T-helper 1 cell treated with Interleukin-12 subunit alpha and Interleukin-12 subunit beta and Interleukin-4 antibody, amounts not matched to agents 30 ng/mL and 1 ng/mL, for 36 hours (primary cell): ENCODE results near the gene SLCO3A1. TPM values are rescaled to one million over a fixed set of nuclear protein-coding genes. Genes with fewer than 3 reads are reported as not detected.
"Not testable (repeated sequence)": the region's sequence is repeated elsewhere in the genome, so short reads cannot be mapped to it uniquely, and the experiment has no call there.

Experiments used
- intact Hi-C: fragments of 100-400 bp; cut with micrococcal nuclease; formaldehyde crosslinking; loops from one replicate; pipeline ENCODE4 v1.15.1; 2024
- total RNA-seq: library from RNA; stranded (reverse); gene quantifications from 2 replicates; pipeline ENCODE4 v1.2.3, GENCODE V29; 2022

Gene SLCO3A1
- total RNA-seq, 1 donor from 2014 or later = 35.2 TPM

DNA sequence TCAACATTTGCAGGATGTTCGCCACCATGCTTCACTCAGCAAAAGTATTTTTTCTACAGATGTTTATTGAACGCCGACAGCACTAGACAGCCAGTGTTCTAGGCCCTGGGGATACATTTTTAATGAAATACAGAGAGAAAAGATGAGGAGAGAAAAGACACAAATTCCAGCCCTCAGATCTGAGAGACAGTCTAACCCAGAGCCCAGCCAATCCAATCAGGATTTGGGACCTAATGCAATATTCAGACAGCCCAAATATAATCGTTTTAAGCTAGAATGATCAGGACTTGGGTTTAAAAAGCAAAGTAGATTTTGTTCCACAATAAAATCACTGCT lies 174.8 kb downstream of the SLCO3A1 start:
- intact Hi-C loops = no loop called here

DNA sequence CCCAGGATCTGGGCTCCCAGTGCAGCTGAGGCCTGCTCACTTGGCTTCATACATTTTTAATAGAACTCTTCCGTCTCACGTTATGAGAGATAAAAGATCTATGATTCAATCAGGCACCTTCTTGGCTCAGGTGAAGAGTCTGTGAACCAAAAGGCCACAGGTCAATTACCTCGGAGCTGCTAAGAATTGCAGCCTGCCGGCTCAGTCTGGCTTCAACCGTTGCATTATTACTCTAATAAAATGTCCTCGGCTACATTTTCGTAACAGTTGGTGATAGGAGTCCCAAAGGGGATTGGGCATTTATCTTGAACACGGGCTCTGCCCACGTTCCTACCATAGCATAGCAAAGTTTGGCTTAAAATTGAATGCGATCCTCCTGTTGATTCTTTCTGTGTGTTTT lies 176.3 kb downstream of the SLCO3A1 start:
- intact Hi-C loops = no loop called here

DNA sequence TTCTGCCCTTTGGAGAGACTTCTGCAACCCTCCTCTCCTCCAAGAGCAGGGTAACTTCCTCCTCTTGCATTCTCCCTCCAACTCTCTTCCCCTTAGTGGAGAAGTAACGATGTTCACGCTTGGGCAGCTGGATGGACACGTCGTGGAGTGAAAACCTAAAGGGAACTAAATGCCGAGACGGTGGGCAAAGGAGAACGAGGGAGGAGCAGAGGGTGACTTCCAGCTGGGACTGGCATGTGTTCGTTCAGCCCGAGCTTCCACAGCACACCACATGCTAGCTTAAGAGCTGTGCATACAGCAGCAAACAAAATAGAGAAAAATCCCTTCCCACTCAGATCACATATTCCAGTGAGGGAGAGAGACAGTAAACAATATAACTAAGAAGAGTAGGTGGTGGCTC lies 179.8 kb downstream of the SLCO3A1 start:
- intact Hi-C loops = no loop called here

DNA sequence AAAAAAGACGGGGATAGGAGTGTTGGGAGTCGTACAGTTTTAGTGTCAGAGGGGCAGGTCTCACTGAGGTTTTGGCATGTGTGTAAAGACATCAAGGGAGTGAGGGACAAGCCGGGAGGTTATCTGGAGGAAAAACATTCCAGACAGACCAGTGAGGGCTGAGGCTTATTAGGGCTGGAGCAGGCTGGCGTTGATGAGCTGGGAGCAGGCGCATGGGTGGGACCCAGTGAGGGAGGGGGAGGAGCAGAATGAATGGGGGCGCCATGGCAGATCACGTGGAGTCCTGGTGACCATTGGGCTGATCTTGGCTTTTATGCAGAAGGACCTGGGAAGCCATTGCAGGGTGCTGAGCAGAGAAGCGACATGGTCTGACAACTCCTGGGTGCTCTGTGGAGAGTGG lies 180.2 kb downstream of the SLCO3A1 start:
- intact Hi-C loops = no loop called here

DNA sequence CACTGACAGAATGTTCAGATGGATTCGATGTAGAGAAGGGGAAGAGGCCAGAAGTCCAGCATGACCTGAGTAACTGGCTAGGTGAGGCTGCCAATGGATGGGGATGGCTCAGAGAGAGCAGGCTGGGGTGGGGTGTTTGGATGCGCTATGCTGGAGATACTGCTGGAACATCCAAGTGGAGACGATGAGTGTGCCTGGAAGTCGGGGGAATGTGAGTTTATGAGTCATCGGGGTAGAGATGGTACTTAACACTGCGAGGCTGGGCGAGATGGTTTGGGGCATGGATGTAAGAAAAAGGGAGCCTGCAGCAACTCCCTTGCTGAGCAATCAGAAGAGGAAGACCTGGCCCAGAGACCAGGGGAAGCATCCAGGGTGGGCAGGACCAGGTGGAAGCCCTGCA lies 180.7 kb downstream of the SLCO3A1 start:
- intact Hi-C loops = no loop called here

DNA sequence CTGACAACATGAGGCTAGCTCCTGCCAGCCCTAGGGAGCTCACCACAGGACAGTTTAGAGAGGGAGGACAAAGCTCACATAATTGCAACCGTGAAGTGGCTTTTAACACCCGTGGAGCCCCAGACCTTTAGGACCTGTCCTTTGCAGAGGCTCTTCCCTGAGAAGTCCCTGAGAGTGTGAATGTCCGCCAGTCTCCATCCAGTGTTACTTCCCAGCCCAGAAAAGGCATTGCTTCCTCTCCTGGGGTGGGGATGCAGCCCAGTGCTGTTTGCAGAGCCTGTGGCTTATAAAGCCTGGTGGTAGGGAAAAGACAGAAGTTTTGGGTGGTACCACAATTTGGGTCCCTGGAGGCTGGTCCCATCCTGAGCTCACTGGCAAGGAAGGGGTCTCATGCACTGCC lies 182.0 kb downstream of the SLCO3A1 start:
- intact Hi-C loops = no loop called here

DNA sequence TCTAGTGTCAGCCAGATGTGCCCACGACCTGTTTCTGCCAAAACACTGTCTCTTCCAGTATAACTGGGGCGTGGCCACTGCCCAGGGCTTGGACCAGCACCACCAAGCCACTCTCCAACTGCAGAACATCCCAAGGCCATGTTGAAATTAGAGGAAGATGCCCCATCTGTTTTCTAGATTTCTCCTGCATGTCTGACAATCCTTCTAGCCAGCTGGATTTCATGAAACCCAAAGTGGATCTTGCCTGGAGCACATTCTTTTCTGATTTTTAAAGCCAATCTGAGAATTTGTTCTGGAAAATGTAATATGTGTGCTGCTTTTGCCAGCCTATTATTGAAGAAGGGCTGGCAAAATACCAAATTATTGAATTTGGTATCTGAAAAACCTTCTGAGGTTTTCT lies 182.5 kb downstream of the SLCO3A1 start:
- intact Hi-C loops = no loop called here

DNA sequence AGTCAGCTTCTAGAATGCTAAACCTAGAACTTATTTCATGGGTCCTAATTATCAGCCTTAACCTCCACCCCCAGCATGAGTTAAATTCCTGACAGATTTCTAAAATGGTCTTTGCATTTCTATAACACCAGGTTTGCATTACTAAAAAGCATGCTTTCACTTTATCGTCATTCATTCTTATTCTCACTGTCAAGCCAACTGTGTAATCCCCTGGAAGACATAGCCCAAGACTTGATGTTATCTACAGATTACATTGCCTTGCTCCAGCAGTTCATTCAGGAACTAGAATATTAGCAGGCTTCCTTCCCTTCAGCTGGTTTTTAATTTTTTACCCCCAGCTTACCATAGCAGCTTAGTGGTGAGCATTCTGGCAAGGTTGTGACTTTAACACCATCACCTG lies 184.0 kb downstream of the SLCO3A1 start:
- intact Hi-C loops = no loop called here

DNA sequence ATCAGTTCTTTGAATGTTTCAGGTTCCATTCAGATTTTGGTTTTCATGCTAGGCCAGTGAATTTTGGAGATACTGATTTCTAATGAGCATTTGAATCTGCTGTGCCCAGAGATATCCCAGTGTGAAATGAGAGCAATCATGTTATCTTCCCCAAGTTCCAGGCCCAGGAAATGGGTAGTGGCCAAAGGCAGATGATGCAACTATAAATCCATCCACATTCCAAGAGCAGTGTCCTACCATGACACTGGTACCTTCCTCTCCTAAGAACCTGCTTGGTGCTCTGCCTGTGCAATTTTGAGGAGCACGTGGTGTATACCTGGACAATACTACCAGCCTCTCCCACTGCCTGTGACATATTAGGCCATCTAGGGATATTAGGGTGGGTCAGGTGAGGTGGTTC lies 186.8 kb downstream of the SLCO3A1 start:
- intact Hi-C loops = no loop called here

DNA sequence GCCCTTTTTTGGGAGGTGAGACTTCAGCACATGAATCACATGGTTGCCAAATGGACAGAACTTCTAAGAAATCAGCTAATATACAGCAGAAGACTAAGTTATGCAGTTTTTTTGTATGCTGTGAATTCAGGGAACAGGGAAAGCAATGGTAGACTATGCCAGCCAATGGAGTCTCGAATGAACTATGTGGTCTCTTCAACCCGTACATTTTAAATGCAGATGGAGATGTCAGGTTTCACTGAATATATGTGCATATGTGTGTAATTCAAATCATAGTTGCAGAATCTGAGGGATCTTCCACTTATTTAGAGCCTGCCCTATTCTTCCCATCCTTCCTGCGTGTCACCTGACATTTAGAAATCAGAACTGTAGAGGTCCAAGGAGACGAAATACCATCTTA lies 187.9 kb downstream of the SLCO3A1 start:
- intact Hi-C loops = no loop called here

DNA sequence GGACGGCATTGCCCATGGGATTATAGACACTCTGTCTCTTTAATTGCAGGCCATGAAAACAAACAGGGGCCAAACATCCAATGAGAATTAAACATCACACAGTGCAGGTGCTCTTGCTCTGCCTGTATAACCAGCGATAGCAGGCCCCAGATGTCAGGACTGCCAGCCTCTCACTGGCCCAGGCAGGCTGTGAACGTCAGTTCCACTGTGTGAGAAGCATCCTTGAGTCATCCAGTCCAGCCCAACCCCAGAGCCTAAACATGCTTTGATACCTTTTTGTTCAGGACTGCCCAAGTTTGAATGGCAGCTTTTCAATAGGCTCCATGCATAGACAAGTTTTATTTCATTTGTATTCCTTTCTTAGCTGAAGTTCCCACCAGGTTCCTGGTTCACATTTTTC lies 189.8 kb downstream of the SLCO3A1 start:
- intact Hi-C loops = no loop called here

DNA sequence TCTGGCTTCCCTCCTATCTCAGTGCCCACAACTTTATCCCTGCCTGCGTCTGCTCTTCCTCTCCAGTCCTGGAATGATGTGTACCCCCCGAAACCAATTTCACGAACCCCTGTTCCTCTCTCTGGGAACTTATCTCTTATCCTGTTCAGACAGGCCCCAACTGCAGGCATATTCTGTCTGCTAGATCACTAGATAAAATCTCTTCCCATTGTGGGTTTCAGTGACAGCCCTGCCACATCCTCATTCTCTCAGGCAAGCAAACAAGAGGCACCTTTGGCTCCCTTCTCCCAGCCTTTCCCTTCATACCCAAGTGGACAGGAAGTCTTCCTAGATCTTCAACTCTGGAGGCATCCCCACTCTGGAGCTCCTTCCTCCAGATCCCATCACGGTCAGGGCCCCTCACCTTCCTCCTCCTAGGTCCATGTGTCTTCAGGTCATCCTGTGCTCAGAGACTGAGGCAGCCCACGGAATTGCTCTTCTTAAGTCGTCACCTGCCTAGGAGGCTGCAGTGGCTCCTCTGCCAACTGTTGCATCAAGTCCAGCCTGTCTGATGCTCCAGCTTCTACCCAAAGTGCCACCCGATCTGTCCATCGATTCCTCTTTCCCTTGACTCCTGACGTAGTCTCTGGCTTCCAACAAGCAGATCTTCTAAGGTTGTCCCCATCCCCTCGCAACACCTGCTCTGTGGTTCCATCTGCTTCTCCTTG lies 190.8 kb downstream of the SLCO3A1 start:
- intact Hi-C loops = no loop called here

DNA sequence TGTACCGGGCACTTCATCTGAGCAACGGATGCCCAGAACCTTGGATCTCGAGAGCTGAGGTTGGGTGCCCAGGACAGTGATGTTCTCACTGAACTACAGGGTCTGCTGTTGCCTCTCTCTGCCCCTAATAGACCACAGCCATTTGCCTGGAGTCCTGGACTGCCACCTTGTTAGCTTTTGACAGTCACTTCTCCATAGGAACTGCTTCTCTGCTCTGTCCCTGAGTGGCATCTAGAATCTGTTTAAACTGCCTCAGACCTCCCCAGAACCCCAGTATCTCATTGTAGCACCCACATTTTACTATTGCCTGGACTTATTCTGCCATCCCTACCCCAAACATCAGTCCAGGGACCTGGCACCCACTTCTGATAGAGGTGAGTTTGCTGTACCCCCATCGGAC lies 194.4 kb downstream of the SLCO3A1 start:
- intact Hi-C loops = no loop called here

DNA sequence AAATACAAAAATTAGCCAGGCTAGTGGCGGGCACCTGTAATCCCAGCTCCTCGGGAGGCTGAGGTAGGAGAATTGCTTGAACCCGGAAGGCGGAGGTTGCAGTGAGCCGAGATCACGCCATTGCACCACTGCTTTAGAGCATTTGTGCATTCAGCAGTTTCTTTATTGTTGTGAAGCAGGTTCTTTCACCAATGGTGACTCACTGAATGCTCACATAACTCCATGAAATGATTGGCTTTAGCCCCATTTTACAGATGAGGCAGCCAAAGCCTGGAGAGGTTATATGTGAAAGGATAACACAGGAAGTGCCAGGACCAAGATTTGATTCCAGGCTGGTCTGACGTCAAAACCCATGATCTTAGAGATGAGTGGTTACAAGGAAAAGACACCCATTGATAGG lies 195.2 kb downstream of the SLCO3A1 start:
- intact Hi-C loops = no loop called here

DNA sequence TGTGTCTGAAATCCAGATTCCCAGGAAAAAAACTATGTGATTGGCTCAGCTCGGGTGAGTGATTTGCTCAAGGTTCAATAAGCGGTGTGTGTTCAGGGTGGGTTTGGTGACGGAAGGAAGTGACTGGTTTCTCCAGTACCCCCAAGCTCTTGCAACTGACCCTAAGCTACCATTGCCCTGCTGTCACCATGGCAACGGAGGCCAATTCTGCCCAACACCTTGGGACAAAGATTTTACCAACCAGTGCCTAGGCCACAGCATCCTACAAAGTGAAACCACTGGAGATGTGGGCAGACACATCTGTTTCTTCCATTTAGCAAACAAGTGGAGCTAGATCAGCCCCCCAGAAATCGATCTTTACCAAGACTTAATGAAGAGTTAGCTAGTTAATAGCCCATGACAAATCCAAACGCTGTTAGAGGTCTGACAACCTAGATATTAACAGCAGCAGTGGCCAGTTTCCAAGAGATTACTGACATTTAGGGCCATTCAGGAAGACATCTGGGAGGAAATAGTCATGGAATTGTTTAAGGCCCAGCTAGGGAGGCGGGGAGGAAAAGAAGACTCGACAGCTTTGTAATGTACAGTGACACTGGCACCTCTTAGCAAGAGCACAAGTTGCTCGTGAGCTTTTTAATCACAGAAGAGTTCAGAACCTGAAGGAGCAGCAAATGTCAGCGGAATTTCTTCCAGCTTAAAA lies 195.9 kb downstream of the SLCO3A1 start:
- intact Hi-C loops = no loop called here

DNA sequence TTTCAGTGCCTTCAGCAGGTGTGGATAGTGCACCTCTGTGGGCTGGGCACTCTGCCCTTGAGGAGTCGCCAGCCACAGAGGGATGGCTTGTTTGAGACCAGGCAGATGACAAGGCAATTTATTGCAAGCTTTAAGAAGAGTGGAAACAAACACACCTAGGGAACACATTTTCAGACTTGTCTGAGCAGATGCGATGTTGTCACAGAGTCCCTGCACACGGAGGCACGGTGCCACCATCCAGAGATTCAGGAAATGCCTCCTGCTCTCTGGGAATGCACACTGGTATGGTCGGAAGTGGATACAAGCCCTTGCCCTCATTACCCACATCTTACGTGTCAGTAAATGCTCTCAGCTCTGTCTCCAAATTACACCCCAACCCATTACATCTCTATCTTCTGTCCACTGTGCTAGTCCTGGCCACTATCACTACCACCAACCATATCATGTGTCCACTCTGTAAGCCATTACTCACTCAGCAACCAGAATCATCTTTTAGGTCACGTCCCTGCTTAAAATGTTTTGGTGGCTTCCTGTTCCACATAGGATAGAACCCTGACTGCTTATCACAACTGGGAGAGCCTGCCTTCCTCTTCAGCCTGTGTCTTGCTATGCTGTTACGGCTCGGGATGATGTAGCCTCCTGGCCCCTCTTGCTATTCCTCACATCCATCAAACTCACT lies 196.9 kb downstream of the SLCO3A1 start:
- intact Hi-C loops = no loop called here

DNA sequence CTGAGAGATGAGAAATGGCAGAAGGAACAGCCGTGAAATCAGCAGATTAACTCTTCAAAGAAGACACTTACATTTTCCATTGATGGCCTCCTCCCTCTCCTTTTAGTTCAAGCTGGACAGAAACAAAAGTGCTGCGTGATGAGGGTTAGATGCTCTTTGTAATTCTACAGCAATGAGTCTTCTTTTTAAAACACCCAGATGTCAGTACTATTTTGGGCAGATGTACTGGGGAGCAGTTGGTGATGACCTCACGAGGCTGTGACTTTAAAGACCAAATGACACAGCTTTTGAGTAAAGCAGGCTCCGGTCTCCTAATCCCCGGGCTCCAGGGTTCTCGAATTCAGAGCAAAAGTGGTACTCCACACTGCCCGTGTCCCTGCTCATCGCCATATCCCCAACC lies 198.2 kb downstream of the SLCO3A1 start:
- intact Hi-C loops = no loop called here

DNA sequence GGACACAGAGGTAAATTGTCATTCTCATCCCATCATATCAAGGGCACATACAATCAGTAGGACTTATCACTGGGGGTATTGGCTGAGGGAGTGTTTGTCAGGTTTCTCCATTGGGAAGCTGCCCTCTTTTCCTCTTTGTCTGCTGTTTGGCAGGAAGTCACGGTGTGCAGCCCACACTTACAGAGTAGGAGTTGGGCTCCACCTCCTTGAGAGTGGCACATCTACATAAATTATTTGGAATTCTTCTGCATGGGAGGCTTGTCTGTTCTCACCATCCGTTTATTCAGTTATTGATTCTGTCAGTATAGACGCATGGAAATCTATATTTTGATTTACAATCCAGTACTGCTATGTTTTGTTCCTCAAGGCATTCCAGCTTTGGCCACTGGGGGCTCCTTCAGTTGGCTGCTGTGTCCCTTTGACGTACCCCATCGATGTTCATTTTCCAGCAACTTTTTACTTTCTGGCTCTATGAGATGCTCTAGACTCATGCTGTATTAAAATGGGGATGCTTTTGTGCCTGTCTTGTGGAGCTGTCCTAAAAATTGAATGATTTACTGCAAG lies 200.3 kb downstream of the SLCO3A1 start:
- intact Hi-C loops = no loop called here

DNA sequence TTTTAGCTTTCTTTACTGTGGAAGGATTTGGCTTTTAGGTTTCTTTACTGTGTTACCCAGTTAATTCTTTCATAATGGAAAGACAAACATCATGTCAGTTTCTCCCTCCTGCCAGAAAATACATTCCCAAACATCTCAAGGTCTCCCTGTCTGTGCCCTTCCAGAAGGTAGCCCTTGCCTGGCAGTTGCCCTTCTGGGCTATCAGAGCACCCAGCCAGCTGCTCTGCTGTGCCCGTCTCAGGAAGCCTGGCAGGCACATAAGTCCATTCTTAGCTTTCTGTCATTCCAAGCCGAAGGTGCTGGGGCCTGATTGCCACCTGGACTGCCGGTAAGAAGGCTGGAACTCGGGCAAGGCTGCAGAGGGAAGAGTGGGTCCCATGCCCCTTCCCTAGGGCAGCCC lies 203.4 kb downstream of the SLCO3A1 start:
- intact Hi-C loops = no loop called here

DNA sequence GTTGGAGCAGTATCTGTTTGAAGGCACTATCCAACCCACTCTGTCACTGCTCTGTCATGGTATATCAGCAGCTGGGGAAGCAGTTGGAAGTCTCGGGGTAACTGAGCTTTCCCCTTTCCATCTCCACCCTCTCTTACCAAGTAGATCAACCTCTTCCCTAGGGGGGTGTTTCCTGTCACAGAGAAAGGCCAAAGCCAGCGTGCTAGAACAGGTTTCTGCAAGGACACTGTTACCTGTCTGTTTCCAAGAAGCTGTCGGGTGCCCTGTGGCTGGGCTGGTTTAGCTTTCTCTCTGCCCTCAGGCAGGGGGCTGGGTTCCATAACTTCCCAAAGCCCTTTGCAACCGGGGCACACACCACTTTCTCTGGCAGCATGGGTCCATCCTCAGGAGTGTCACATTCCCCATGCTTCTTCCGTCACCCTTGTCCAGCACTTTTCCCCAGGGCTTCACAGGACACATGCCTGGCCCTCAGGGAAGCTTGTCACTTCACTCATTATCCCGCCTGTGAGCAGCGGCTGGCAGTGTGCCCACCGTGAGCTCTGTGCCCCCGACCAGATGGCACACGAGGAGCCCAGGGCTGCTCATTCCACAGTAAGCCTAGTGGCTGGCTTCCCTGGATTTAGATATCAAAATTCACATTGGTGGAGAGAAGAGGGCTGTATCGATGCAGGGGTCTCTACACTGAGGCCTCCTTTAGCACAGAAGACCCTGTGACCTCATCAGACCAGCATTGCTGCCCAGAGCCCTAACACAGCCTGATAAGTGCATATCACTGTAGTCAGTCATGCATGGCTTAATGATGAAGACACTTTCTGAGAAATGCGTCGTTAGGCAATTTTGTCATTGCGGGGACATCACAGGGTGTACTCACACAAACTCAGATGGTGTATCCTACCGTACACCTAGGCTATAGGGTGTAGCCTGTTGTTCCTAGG lies 205.8 kb downstream of the SLCO3A1 start:
- intact Hi-C loops = no loop called here

DNA sequence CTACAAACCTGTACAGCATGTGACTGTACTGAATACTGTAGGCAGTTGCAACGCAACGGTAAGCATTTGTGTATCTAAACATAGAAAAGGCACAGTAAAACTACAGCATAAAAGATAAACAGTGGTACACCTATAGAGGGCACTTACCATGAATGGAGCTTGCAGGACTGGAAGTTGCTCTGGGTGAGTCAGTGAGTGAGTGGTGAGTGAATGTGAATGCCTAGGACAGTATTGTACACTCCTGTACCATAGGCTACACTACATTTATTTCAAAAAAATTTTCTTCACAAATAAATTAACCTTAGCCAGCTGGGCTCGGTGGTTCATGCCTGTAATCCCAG lies 206.4 kb downstream of the SLCO3A1 start:
- intact Hi-C loops = not testable (repeated sequence)
